NOMO-1 treated with dmso at 0.1 percent for 144 hours (cell line): ENCODE results near the gene SAP30BP.
A peak's percentile ranks its signal among the peaks of the same experiment; 100 is the strongest.

ENCODE experiments used
- DNase-seq: peaks from one replicate; lab custom pipeline; 2025; ENCODE audit not compliant: unreplicated experiment; lab: John Stamatoyannopoulos, UW

Gene SAP30BP

GRCh38 chr17:75684249-75684648, 17.1 kb downstream of the SAP30BP start:
- no peak for DNase-seq

GRCh38 chr17:75684924-75685323, 17.8 kb downstream of the SAP30BP start:
- no peak for DNase-seq

- no peak for DNase-seq
Observed at GRCh38 chr17:75685499-75685898, 18.4 kb downstream of the SAP30BP start.

DNA sequence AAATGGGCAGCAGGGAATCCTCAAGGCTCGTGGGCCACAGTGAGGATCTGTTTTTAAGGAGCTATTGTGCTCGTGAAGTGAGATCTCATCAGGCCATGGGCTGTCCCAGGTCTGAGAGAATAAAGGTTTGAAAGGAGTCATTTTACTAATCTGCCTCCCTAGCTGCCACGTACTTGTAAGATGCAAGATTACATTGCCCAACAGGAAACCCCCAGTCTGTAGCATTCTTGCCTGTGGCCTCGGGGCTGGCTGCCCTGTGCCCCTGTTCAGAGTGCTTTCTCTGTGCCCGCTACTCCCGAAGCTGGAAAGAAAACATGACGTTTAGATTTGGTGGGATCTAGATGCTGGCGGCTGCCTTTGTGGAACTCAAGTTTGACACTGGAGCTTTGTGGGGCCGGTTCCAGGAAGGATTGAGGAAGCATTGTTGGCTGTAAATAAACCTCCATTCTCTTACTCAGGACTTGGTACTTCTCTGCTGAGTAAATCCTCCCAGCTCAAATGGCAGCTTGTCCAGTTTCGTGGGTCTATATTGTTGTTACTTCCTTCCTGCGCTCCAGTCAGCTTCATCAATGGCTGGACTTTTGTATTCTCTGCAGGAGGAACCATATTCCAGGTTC, 21.2 kb downstream of the SAP30BP start:
- DNase-seq, result peak; percentile 24

- no peak for DNase-seq
Observed at GRCh38 chr17:75689441-75689873, 22.3 kb downstream of the SAP30BP start.

- no peak for DNase-seq
Observed at GRCh38 chr17:75691371-75691791, 24.2 kb downstream of the SAP30BP start.

- DNase-seq, result no peak
Observed at GRCh38 chr17:75691801-75692626, 24.9 kb downstream of the SAP30BP start.

DNA sequence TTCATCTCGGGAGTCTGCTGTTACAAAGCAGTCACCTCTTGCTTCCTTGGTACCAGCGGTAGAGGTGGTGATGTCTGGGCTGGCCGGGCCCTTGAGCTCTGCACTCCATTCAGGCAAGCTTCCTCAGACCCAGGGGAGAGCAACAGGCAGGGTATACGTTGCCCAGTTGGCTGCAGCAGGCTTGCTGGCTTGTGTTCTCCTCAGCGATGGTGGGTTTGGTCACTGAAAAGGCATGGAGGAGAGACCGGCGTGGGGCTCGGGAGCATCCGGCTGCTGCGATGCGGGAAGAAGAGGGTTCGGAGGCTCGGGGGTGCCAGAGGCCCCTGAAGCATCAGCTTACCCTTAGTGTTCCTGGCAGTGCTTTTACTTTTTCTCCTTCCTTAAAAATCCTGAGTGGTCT, 25.8 kb downstream of the SAP30BP start:
- no peak for DNase-seq

DNA sequence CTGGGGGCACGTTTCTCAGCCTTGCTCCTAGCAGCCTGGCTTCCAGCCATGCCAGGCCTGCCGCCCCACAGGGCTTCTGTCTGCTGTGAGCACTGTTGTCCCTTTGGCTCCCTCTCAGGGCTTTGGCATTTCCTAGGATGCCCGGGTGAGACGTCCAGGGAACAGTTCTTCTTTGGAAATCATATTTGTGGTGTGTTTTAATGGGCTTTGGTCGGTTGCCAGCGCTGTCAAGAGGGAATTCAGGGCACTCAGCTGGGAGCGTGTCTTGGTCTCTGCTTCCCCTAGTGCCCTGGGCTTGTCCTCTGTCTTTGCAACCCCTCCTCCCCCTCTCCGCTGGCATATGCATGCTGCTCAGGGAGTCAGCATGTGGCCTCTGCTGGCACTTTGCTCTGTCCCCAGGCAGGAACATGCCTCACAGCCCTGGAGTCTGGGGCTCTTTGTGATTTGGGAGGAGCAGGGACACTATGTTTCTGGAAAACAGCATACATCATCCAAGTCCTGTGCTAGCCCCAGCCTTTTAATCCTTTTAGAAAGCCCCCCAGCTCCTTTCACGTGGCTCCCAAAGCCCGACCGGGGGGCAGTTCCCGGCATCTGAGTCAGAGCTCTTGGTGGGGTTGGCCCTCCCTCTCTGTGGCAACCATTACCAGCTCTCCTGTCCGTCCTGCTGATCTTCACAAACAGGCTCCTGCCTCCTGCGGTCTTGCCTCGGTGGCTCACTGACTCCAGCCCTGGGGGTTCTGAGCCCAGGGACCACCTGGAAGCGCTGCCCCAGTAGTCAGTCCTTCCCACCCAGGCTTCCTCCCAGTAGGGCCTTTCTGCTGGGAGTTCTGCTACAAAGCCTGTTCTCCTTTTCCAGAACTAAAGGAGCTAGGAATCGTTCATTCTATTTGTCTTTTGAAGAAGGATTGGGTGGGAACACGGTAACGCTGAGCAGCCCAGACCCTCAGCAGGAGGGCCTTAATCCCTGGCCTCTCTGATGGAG, 26.7 kb downstream of the SAP30BP start:
- no peak for DNase-seq

DNA sequence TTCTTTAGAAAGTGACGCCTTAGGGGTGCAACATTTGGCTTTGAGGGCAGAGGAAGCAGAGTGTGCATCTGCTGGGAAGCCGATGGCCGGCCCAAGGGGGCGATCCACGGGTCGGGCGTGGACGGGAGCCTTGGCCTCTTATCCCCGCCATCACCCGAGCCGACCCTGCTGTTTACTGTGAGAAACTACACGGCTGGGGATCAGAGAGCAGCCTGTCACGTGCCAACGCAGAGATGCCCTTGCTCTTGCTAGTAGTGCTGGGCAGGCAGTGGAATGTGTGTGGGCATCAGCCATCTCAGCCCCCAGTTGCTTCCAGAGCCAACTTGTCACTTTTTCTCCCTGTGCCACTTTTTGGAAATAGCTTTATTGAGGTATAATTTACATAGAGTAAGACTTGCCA, 27.4 kb downstream of the SAP30BP start:
- no peak for DNase-seq

- no peak for DNase-seq
Observed at GRCh38 chr17:75695141-75695829, 28.1 kb downstream of the SAP30BP start.

- no peak for DNase-seq
Observed at GRCh38 chr17:75695830-75696271, 28.7 kb downstream of the SAP30BP start.

DNA sequence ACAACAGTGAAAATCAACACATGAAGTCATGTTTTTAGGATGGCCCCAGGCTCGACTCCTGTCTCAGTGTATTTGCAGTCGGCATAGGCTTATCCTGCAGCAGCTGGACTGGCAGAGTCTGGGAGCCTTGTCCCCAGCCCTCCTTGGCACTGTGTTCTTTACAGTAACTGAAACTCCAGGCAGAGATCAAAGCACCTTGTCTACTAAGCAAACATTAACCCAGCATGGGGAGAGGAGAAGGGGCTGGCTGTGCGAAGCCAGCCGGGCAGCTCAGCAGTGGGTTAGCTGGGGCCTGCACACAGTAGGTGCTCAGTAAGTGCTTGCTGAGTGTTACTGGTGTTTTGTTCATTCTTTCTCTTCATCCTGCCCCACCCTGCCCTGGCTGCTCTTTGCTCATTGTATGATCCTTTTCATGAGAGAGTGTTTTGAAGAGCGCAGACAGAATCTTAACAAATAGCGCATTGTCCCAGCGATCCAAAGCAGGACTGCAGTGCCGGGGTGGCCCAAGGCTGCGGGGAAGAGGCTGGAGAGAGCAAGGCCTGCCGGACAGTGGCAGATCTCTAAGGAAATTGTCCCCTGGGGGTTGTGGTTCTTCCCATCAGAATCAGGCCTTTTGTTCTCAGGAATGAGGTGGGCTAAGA, 30.6 kb downstream of the SAP30BP start:
- no peak for DNase-seq

DNA sequence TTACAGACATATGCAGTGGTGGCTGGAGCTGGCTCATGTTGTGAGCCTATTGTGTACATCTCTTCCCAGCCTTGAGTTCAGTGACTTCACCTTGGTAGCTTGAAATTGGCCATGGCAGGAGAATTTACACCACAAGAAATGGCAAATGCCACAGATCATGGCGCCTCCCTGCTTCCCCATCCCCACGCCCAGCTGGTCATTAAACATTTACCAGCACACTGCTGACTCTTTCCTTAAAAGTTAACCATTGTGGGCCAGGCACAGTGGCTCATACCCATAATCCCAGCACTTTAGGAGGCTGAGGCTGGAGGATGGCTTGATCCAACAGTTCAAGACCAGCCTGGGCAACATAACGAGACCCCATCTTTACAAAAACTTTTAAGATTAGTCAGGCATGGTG, 31.5 kb downstream of the SAP30BP start:
- DNase-seq, result no peak

DNA sequence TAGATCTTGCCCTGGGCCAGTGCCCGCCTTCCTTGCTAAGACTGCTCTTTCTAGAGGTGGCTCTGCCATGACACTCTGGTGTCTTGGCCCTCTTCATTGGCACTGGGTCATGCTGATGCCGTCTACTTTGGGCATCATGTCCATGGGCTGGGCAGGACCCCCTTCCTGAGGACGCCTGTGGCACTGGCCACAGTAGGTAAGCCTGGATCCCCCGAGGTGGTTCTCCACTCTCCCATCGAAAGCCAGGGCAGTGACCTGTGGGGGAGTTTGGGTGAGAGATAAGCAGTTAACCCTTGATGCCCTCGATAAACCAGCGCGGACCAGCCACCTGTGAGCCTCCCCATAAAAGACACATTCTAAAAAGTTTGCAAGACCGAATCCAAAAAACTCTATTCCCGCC, 34.1 kb downstream of the SAP30BP start:
- DNase-seq, result no peak

DNA sequence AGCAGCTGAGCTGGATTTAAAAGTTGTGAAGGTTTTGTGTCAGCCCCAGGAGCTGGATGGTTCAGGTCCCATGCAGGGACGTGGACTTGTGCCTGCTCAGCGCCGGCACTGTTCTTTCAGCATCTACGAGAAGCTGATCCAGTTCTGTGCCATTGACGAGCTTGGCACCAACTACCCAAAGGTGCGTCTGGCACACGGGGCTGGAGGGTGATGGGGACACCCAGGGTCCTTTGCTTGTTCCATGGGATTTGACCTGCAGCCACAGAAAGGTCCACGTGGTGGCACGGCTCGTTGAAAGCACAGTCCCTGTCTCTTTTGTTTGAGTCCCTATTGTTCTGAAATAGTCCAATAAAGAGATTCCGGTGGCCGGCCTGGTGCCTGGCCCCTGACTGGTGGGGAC, 36.1 kb downstream of the SAP30BP start:
- no peak for DNase-seq

DNA sequence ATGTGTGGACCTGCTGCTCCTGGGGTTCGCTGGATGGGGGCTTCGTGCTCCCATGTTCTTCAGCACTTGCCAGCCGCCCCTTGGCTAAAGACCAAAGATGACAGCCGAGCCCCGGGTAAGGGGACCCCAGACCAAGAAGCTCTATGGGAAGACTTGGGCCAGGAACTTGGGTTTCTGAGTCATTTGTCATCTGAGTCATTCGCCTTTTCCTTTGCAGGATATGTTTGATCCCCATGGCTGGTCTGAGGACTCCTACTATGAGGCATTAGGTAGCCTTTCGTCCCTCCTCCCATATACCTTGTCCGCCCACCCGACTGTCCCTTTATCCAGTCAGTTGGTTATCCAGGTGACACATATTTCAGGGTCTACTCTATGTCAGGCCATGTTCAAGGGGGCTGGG, 36.5 kb downstream of the SAP30BP start:
- no peak for DNase-seq

DNA sequence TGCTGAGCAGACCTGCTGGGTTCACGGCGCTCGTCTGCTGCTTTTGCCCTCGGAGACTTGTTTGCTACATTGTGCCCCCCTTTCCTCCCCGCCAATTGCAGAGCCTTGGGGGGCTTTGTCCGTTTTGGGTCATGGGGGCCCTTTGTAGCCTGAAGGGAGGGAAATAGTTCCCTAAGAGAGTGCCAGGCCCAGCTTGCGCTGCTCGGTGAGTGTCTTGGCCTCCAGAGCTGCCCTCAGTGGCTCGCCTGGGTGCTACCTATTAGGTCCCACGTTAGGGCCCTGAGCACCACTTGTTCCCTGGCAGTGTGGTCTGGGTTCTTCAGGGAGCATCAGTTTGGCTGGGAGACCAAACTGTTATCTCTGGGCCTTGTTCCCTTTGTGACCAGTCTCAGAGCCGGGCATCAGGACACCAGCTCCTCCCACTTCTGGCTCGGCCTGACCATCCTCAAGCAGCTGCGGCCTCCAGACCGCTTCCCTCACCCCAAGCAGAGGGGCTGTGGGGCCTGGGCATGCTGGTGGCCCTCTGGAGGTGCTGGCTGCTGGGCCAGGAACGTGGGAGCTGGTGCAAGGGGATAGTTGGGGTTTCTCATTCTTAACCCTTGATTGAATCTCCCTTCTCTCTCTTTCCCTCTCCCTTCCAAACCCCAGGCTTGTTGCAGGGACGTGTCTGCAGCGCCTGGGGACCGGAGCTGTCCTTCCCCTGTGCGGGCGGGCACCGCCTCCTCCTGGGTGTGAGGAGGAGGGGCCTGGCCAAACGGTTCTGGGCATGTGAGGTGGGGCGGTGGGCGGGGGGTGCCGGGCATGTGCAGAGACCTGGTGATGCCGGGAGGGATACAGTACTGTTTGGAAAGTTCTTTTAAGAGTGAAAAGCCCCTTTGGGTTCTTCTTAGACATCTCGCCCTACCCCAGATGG, 38.1 kb downstream of the SAP30BP start:
- no peak for DNase-seq

- DNase-seq, result no peak
Observed at GRCh38 chr17:75706042-75706728, 39.0 kb downstream of the SAP30BP start.
